ENCODE data around the gene C3orf52. TPM values are rescaled to one million over a fixed set of nuclear protein-coding genes. Genes with fewer than 3 reads are reported as not detected.

The C3orf52 gene
- total RNA-seq, 1 donor from 2014 or later, result 13.0 TPM

- Mint-ChIP-seq H3K9me3 (no peaks in the 10 kb centered on the region), H3K27ac (peak overlapping the region; percentile 79), H3K4me3 (peak overlapping the region; percentile 10), H3K36me3 (ENCODE audit: low read depth) (peaks cover 23% of the 10 kb centered on the region), H3K27me3 (no peaks in the 10 kb centered on the region), H3K4me1 (peaks cover 86% of the 10 kb centered on the region)
- intact Hi-C loops (cut with micrococcal nuclease), result loop anchor here (5.0 to 10.0 kb wide), 4 partner anchors 332 to 845 kb away; partner anchors contain the start of gene CD200R1
- DNase-seq, result no peak
Measured at GRCh38 chr3:112129925-112130637, 43.9 kb downstream of the C3orf52 start.

- peak overlapping the region; percentile 10 for H3K4me3 Mint-ChIP-seq
- DNase-seq, result no peak
Measured at GRCh38 chr3:112130638-112130993, 44.4 kb downstream of the C3orf52 start.

GRCh38 chr3:112131111-112131510 lies 44.9 kb downstream of the C3orf52 start:
- Mint-ChIP-seq H3K4me1 (peaks cover 85% of the 10 kb centered on the region), H3K36me3 (ENCODE audit: low read depth) (peaks cover 18% of the 10 kb centered on the region), H3K27ac (no peak overlapping the region), H3K9me3 (no peaks in the 10 kb centered on the region), H3K27me3 (no peaks in the 10 kb centered on the region), H3K4me3 (no peak overlapping the region)
- DNase-seq, result no peak
- intact Hi-C loops (cut with micrococcal nuclease), result loop anchor here (5.0 to 10.0 kb wide), 4 partner anchors 331 to 844 kb away; partner anchors contain the start of gene CD200R1

More at GRCh38 chr3:112130638-112130993, 44.4 kb downstream of the C3orf52 start:
- Mint-ChIP-seq H3K36me3 (ENCODE audit: low read depth) (peaks cover 21% of the 10 kb centered on the region), H3K4me1 (peaks cover 85% of the 10 kb centered on the region), H3K27ac (peak overlapping the region; percentile 23), H3K9me3 (no peaks in the 10 kb centered on the region), H3K27me3 (no peaks in the 10 kb centered on the region)
- intact Hi-C loops (cut with micrococcal nuclease), result loop anchor here (5.0 to 10.0 kb wide), 4 partner anchors 332 to 844 kb away; partner anchors contain the start of gene CD200R1

DNA sequence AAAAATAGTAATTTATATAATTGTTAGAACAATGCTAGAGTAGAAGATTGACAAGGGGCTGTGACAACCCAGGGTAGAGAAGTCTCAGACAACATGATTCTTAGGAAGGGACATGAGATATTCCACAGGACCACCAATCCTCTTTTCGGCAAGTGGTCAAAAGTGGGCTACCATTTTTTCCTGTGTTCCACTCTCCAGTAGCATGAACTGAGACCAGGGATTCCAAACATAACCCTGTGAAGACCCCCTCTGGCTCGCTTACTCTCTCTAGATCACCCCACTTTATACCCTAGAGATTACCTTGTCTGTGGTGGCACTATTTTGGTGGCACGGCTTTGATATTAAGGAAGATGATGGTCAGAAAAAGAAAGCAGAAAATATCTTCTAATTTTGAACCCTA lies 45.9 kb downstream of the C3orf52 start:
- H3K27ac Mint-ChIP-seq, result peak overlapping the region; percentile 65
- peaks cover 12% of the 10 kb centered on the region for H3K36me3 Mint-ChIP-seq (ENCODE audit: low read depth)
- peak overlapping the region; percentile 88 for H3K4me3 Mint-ChIP-seq
- H3K9me3 Mint-ChIP-seq, result no peaks in the 10 kb centered on the region
- no peaks in the 10 kb centered on the region for H3K27me3 Mint-ChIP-seq
- H3K4me1 Mint-ChIP-seq, result peaks cover 83% of the 10 kb centered on the region
- intact Hi-C loops (cut with micrococcal nuclease), result loop anchor here (2.0 to 10.0 kb wide), 6 partner anchors 21 to 843 kb away; partner anchors contain the start of genes C3orf52 and CD200R1
- DNase-seq, result peak; percentile 53

GRCh38 chr3:112132554-112132953 lies 46.4 kb downstream of the C3orf52 start:
- H3K4me1 Mint-ChIP-seq, result peaks cover 80% of the 10 kb centered on the region
- peaks cover 12% of the 10 kb centered on the region for H3K36me3 Mint-ChIP-seq (ENCODE audit: low read depth)
- H3K27me3 Mint-ChIP-seq, result no peaks in the 10 kb centered on the region
- H3K4me3 Mint-ChIP-seq, result peak overlapping the region; percentile 88
- peak overlapping the region; percentile 94 for H3K27ac Mint-ChIP-seq
- intact Hi-C loops (cut with micrococcal nuclease), result loop anchor here (2.0 to 10.0 kb wide), 6 partner anchors 22 to 842 kb away; partner anchors contain the start of genes C3orf52 and CD200R1
- peak; percentile 64 for DNase-seq
- no peaks in the 10 kb centered on the region for H3K9me3 Mint-ChIP-seq

- H3K27me3 Mint-ChIP-seq, result no peaks in the 10 kb centered on the region
- DNase-seq, result peak; percentile 90
- H3K27ac Mint-ChIP-seq, result peak within 1 kb of the TSS; percentile 94
- peaks cover 76% of the 10 kb centered on the region for H3K4me1 Mint-ChIP-seq
- no peaks in the 10 kb centered on the region for H3K9me3 Mint-ChIP-seq
- intact Hi-C loops (cut with micrococcal nuclease), result loop anchor here (2.0 to 10.0 kb wide), 6 partner anchors 22 to 842 kb away; partner anchors contain the start of genes C3orf52 and CD200R1
- peaks cover 12% of the 10 kb centered on the region for H3K36me3 Mint-ChIP-seq (ENCODE audit: low read depth)
- peak within 1 kb of the TSS; percentile 88 for H3K4me3 Mint-ChIP-seq
Measured at GRCh38 chr3:112132975-112133448, 46.8 kb downstream of the C3orf52 start, which contains the start of gene GCSAM. Gene GCSAM, minus strand, starts transcription at chr3:112133248. Its CDS starts 128 bp downstream, at chr3:112133120.

DNA sequence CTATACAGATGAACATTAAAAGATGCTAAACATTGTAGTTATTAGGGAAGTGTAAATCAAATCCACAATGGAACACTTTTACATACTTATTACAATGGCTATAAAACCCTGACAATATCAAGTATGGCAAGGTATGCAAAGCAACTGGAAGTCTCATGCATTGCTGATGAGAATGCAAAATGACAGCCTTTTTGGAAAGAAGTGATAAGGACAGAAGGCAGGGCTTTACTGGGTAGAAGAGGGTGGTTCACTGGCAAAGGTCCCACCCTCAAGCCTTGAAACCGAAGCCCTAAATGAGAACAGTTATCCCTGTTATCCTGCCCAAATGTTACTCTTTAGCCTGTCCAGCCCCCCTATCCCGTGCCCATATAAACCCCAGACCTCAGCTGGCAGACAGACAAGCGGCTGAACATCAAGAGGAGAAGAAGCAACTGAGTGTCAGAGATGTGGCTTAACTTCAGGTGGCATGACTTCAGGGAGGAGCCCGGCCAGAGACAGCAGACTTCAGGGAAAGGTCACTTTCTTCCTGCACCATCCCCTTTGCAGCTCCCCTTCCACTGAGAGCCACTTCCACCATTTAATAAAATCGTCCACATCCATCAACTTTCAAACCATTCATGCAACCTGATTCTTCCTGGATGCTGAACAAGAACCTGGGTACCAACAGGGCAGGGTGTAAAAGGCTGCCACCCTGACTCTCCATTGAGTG lies 47.6 kb downstream of the C3orf52 start:
- no peaks in the 10 kb centered on the region for H3K9me3 Mint-ChIP-seq
- peak overlapping the region; percentile 94 for H3K27ac Mint-ChIP-seq
- DNase-seq, result peak; percentile 59
- H3K4me3 Mint-ChIP-seq, result peak overlapping the region; percentile 88
- intact Hi-C loops (cut with micrococcal nuclease), result loop anchor here (2.0 to 10.0 kb wide), 7 partner anchors 23 to 841 kb away; partner anchors contain the start of genes C3orf52, CD200R1 and SLC35A5
- H3K36me3 Mint-ChIP-seq (ENCODE audit: low read depth), result peaks cover 12% of the 10 kb centered on the region
- H3K4me1 Mint-ChIP-seq, result peaks cover 68% of the 10 kb centered on the region
- no peaks in the 10 kb centered on the region for H3K27me3 Mint-ChIP-seq

- Mint-ChIP-seq H3K4me1 (peaks cover 60% of the 10 kb centered on the region), H3K27me3 (no peaks in the 10 kb centered on the region), H3K4me3 (peak overlapping the region; percentile 49), H3K9me3 (no peaks in the 10 kb centered on the region), H3K36me3 (ENCODE audit: low read depth) (peaks cover 6% of the 10 kb centered on the region), H3K27ac (peak overlapping the region; percentile 94)
- intact Hi-C loops (cut with micrococcal nuclease), result loop anchor here (2.0 to 10.0 kb wide), 6 partner anchors 328 to 840 kb away; partner anchors contain the start of genes CD200R1 and SLC35A5
- peak; percentile 74 for DNase-seq
Measured at GRCh38 chr3:112134335-112135124, 48.3 kb downstream of the C3orf52 start.

DNA sequence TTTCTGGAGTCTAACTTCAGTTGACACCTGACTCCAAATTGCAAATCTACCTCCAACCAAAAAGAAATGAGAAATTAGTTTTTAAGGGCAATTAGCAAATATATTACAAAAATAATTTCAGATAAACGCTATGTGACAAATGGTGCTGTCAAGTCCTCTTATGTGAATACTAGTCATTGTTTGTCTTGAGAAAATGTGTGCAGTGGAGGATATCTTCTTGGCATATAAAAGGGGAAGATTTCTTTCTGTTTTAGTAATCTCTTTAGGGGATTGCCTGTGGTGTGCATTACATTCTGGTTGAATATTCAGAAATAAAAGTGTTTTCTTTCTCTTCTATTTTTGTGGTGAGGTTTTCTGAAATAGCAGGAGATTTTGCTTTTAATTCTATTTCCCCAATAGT lies 49.9 kb downstream of the C3orf52 start:
- Mint-ChIP-seq H3K4me1 (peaks cover 49% of the 10 kb centered on the region), H3K27me3 (no peaks in the 10 kb centered on the region), H3K36me3 (ENCODE audit: low read depth) (no peaks in the 10 kb centered on the region), H3K9me3 (no peaks in the 10 kb centered on the region), H3K27ac (no peak overlapping the region), H3K4me3 (no peak overlapping the region)
- no peak for DNase-seq
- intact Hi-C loops (cut with micrococcal nuclease), result loop anchor here (2.0 to 10.0 kb wide), 5 partner anchors 157 to 839 kb away; partner anchors contain the start of gene CD200R1

- Mint-ChIP-seq H3K9me3 (no peaks in the 10 kb centered on the region), H3K4me3 (no peak overlapping the region), H3K4me1 (peaks cover 46% of the 10 kb centered on the region), H3K27ac (no peak overlapping the region), H3K27me3 (no peaks in the 10 kb centered on the region), H3K36me3 (ENCODE audit: low read depth) (no peaks in the 10 kb centered on the region)
- DNase-seq, result peak; percentile 83
- intact Hi-C loops (cut with micrococcal nuclease), result loop anchor here (1.0 to 10.0 kb wide), 6 partner anchors 156 to 838 kb away; partner anchors contain the start of gene CD200R1
Measured at GRCh38 chr3:112136959-112137693, 50.9 kb downstream of the C3orf52 start.

GRCh38 chr3:112137781-112138180 lies 51.6 kb downstream of the C3orf52 start:
- DNase-seq, result no peak

DNA sequence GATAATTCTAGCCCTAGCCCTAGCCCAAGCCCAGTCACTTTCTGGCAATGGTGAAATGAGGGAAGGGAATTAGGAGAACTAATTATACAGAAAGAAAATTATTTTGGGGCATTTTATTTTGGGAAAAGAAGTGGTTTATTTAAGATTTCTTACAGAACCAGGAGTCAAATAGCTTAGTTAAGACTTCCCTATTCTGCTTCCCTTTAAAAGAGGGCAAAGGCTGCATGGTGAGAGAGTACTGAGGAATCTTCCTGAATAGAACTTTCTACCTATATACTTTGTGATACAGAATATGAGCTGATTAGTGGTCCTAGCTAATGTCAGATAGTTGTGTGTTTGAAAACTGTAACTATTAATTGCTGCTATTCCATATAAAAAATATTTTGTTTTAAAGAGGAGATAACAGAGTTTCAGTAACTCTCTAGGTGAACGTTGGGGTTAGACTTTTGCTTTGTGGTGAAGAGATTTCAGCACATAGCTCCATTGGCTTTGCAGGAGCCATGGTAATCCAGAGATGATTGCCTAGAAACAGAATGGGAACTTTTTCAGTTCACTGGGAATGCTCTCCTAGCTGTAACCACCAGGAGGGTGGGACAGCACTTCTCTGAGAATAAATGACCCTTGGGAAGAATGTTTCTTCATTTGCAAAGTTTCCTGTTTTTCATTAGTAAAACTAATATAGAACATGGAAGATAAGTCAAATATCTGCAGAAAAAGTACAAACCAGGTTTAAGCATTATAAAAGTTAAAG lies 52.2 kb downstream of the C3orf52 start:
- intact Hi-C loops (cut with micrococcal nuclease), result loop anchor here (5.0 to 10.0 kb wide), 3 partner anchors 394 to 836 kb away; partner anchors contain the start of gene CD200R1
- DNase-seq, result no peak
- H3K36me3 Mint-ChIP-seq (ENCODE audit: low read depth), result no peaks in the 10 kb centered on the region
- H3K4me1 Mint-ChIP-seq, result peaks cover 37% of the 10 kb centered on the region
- no peaks in the 10 kb centered on the region for H3K27me3 Mint-ChIP-seq
- H3K4me3 Mint-ChIP-seq, result no peak overlapping the region
- no peak overlapping the region for H3K27ac Mint-ChIP-seq
- no peaks in the 10 kb centered on the region for H3K9me3 Mint-ChIP-seq

More at GRCh38 chr3:112137781-112138180, 51.6 kb downstream of the C3orf52 start:
- Mint-ChIP-seq H3K4me3 (no peak overlapping the region), H3K4me1 (peaks cover 41% of the 10 kb centered on the region), H3K36me3 (ENCODE audit: low read depth) (no peaks in the 10 kb centered on the region), H3K9me3 (no peaks in the 10 kb centered on the region), H3K27me3 (no peaks in the 10 kb centered on the region), H3K27ac (no peak overlapping the region)
- intact Hi-C loops (cut with micrococcal nuclease), result loop anchor here (1.0 to 10.0 kb wide), 6 partner anchors 155 to 837 kb away; partner anchors contain the start of gene CD200R1
